GM21360 (cell line): ENCODE results near the gene VCP.
"Not testable (repeated sequence)": the region's sequence is repeated elsewhere in the genome, so short reads cannot be mapped to it uniquely, and the experiment has no call there.

Source experiments
- ATAC-seq: cut with Tn5 transposase; IDR thresholded peaks from one replicate; pipeline ENCODE4 v1.9.1; 2021; ENCODE audit warnings: mild to moderate bottlenecking, moderate library complexity; ENCODE audit not compliant: unreplicated experiment

Gene VCP

DNA sequence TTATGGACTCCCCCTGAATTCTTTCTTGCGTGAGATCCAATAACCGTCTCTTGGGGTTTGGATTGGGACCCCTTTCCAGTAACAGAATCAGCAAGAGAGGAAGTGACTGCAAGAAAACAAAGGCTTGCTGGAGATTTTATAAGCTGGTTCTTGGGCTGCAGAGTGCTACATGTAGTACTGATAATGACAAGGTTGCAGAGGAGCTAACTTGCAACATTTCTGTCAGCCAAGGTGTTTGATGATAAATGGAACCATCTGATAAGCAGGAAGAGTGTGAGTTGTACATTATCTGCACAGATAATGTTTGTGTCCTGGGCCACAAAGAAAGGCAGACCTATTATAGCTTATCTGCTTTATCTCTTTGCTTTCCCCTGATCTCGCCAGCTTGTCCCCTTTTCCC, 45.8 kb downstream of the VCP start:
- no peak for ATAC-seq

- not testable (repeated sequence) for ATAC-seq
Observed at GRCh38 chr9:35023443-35023842, 49.0 kb downstream of the VCP start.

DNA sequence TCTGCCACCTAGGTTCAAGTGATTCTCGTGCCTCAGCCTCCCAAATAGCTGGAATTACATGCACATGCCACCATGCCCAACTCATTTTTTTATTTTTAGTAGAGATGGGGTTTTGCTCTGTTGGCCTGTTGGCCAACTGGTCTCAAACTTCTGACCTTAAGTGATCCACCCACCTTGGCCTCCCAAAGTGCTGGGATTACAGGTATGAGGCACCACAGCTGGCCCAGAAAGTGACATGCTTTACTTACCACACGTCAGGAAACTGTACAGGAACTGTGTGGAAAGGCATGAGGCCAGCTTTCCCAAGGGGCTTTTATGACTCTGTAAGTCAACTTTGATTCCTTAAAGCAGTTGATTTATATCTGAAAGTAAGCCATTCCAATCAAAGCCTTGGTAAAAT, 57.9 kb downstream of the VCP start:
- ATAC-seq = no peak

- ATAC-seq = no peak
Observed at GRCh38 chr9:35010351-35010958, 62.0 kb downstream of the VCP start.
